ENCODE measurements around the gene MRPL58. TPM values are rescaled to one million over a fixed set of nuclear protein-coding genes. Genes with fewer than 3 reads are reported as not detected.
A peak's percentile ranks its signal among the peaks of the same experiment; 100 is the strongest.

MRPL58 gene
- total RNA-seq, 1 experiment from 2014 or later, result 41.0 TPM

- H2AK5ac ChIP-seq (ENCODE audit: insufficient read length, low read length), result no peak overlapping the region
These were observed 48.2 kb upstream of the MRPL58 start for GRCh38 chr17:74964246-74964761.

More at GRCh38 chr17:74964246-74964761, 48.2 kb upstream of the MRPL58 start:
- peaks cover 3% of the 10 kb centered on the region for H4K20me1 ChIP-seq (ENCODE audit: control insufficient read depth, insufficient read depth, insufficient read length)
- H3K23me2 ChIP-seq (ENCODE audit: insufficient read length, low read depth, low read length, poor library complexity, severe bottlenecking), result no peaks in the 10 kb centered on the region
- no peak overlapping the region for H2BK5ac ChIP-seq (ENCODE audit: insufficient read length, low read length)
- H3K79me2 ChIP-seq (ENCODE audit: insufficient read depth, low read length), result no peaks in the 10 kb centered on the region
- peaks cover 13 to 19% of the 10 kb centered on the region in 2 experiments for H3K4me1 Mint-ChIP-seq
- peaks cover 0 to 2% of the 10 kb centered on the region in 2 experiments; a peak in 1 of 5 replicates for H3K9me3 Mint-ChIP-seq
- no peak overlapping the region for H3K4me2 ChIP-seq (ENCODE audit: insufficient read depth, insufficient read length, low read length)
- H3K27ac ChIP-seq (ENCODE audit: insufficient read length, low read depth, low read length), result no peak overlapping the region
- H3K4me1 ChIP-seq (ENCODE audit: insufficient read depth, low read length), result no peaks in the 10 kb centered on the region; the same call in 1 of the 2 replicates
- H3K23ac ChIP-seq (ENCODE audit: insufficient read length, low read depth, low read length), result no peak overlapping the region
- H3K4ac ChIP-seq (ENCODE audit: low read depth, low read length), result no peak overlapping the region
- no peak overlapping the region for H4K5ac ChIP-seq (ENCODE audit: insufficient read length, low read depth, low read length)
- H3K9me3 ChIP-seq (ENCODE audit: control insufficient read depth, low read depth, low read length), result no peaks in the 10 kb centered on the region
- H3K27me3 Mint-ChIP-seq (ENCODE audit: low read depth), result peaks cover 24% of the 10 kb centered on the region
- H4K8ac ChIP-seq (replicated peaks; ENCODE audit: insufficient read length, low read depth, low read length), result no peak overlapping the region
- H3K27ac Mint-ChIP-seq, result no peak overlapping the region; a peak in 1 of 7 replicates
- H3K14ac ChIP-seq (ENCODE audit: insufficient read depth, low read length), result no peak overlapping the region
- TF ChIP-seq, protein P1, sequence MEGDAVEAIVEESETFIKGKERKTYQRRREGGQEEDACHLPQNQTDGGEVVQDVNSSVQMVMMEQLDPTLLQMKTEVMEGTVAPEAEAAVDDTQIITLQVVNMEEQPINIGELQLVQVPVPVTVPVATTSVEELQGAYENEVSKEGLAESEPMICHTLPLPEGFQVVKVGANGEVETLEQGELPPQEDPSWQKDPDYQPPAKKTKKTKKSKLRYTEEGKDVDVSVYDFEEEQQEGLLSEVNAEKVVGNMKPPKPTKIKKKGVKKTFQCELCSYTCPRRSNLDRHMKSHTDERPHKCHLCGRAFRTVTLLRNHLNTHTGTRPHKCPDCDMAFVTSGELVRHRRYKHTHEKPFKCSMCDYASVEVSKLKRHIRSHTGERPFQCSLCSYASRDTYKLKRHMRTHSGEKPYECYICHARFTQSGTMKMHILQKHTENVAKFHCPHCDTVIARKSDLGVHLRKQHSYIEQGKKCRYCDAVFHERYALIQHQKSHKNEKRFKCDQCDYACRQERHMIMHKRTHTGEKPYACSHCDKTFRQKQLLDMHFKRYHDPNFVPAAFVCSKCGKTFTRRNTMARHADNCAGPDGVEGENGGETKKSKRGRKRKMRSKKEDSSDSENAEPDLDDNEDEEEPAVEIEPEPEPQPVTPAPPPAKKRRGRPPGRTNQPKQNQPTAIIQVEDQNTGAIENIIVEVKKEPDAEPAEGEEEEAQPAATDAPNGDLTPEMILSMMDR (conservative IDR thresholded peaks at IDR 0.05), result no peak
- WGBS (ENCODE audit: extremely low coverage, insufficient read length, low lambda C conversion rate), result no CpG with 5 or more reads among the region's 12 CpGs
- no peak overlapping the region for H2BK120ac ChIP-seq (ENCODE audit: low read depth, low read length, poor library complexity, severe bottlenecking)
- H2BK20ac ChIP-seq (ENCODE audit: low read depth, low read length, poor library complexity, severe bottlenecking), result no peak overlapping the region
- H3K36me3 Mint-ChIP-seq (ENCODE audit: insufficient read depth in 1 of 3, low read depth in 3 of 3), result peaks cover 0 to 2% (median 0%) of the 10 kb centered on the region in 3 experiments; a peak in 1 of 7 replicates
- no peak overlapping the region for H2AFZ ChIP-seq (ENCODE audit: low read length)
- no peak overlapping the region for H3K9ac ChIP-seq (ENCODE audit: extremely low read depth, insufficient read length, low read length)
- H4K91ac ChIP-seq (ENCODE audit: insufficient read length, low read depth, low read length), result no peak overlapping the region
- H3K56ac ChIP-seq (ENCODE audit: insufficient read length, low read depth, low read length), result no peak overlapping the region
- no peaks in the 10 kb centered on the region for H3K27me3 ChIP-seq (ENCODE audit: insufficient read depth, low read length)
- H3K79me1 ChIP-seq (ENCODE audit: insufficient read depth, low read depth, low read length, poor library complexity, severe bottlenecking), result no peaks in the 10 kb centered on the region
- peak; percentile 22 for DNase-seq
- H3T11ph ChIP-seq (ENCODE audit: low read length), result no peak overlapping the region
- no peak overlapping the region for H3K18ac ChIP-seq (ENCODE audit: insufficient read length, low read depth, low read length)
- H2BK12ac ChIP-seq (ENCODE audit: insufficient read length, low read depth, low read length), result no peak overlapping the region
- H3K4me3 Mint-ChIP-seq, result no peak overlapping the region
- H2BK15ac ChIP-seq (ENCODE audit: low read depth, low read length), result no peak overlapping the region
